HepG2 (cell line): ENCODE data around the gene KDM7A. TPM values are rescaled to one million over a fixed set of nuclear protein-coding genes. Genes with fewer than 3 reads are reported as not detected.
A peak's percentile ranks its signal among the peaks of the same experiment; 100 is the strongest.

ENCODE experiments used
- ATAC-seq: fragments of 200-7000 bp; cut with Tn5 transposase; 3 replicates; pipeline ENCODE4 v1.9.1; 2020; ENCODE audit warnings: mild to moderate bottlenecking, moderate library complexity
- BruUV-seq: library from RNA; stranded (reverse); fragments of 400-500 nt; replicated peaks from 2 replicates; lab custom pipeline; 2021; lab: Mats Ljungman, UMichigan
- CTCF ChIA-PET: fragments of 300-600 bp; formaldehyde crosslinking; extraction: SDS; loops from one replicate; lab custom pipeline; 2021; ENCODE audit warnings: low total read pairs, inconsistent platforms, low intra/inter-chr PET ratio; lab: Yijun Ruan, JAX
- POLR2A ChIA-PET: fragments of 350-600 bp; sonication (Branson Sonifier 250); formaldehyde crosslinking; loops from one replicate; lab custom pipeline; 2020; ENCODE audit warnings: antibody characterized with exemption, inconsistent platforms; lab: Yijun Ruan, JAX
- DNase-seq: peaks from one replicate; pipeline ENCODE4 v3.0.0-alpha.2; 2015; ENCODE audit warnings: low spot score
- FAIRE-seq: peaks from 3 replicates; lab custom pipeline; 2011; peaks lifted over from hg19 to GRCh38; lab: Jason Lieb, UNC
- H2AFZ ChIP-seq: one replicate; pipeline ENCODE4 v1.6.1; 2011; ENCODE audit warnings: low read length, inconsistent platforms
- H3K27ac ChIP-seq: fragments of 300-600 bp; 3 replicates; pipeline ENCODE4 v1.8.0; 2011; ENCODE audit warnings: mixed run types, mild to moderate bottlenecking, mixed read lengths, low read length, inconsistent platforms; ENCODE audit not compliant: insufficient read depth; ENCODE audit errors: extremely low read length
- H3K27me3 ChIP-seq, 2 experiments: fragments of 200-600 bp in 1 of 2; 2 replicates in 1 of 2; 3 replicates in 1 of 2; pipeline versions ENCODE4 v1.6.0 to v1.8.0; 2011; ENCODE audit warnings: low read length in 2 of 2, mild to moderate bottlenecking in 2 of 2, moderate library complexity in 2 of 2, inconsistent platforms in 1 of 2; ENCODE audit not compliant: insufficient read depth in 2 of 2, control insufficient read depth in 1 of 2
- H3K36me3 ChIP-seq, 2 experiments: fragments of 200-600 bp in 1 of 2; replicated peaks in 1 of 2; 2 replicates in 1 of 2; 3 replicates in 1 of 2; pipeline versions ENCODE4 v1.5.1 to v1.8.0; 2011; ENCODE audit warnings: low read length in 2 of 2, inconsistent platforms in 1 of 2; ENCODE audit not compliant: insufficient read depth in 2 of 2, control insufficient read depth in 1 of 2
- H3K4me1 ChIP-seq: 2 replicates; pipeline ENCODE4 v1.5.1; 2012; ENCODE audit warnings: low read length, inconsistent platforms; ENCODE audit not compliant: insufficient read depth
- H3K4me2 ChIP-seq: 2 replicates; pipeline ENCODE4 v1.6.0; 2011; ENCODE audit warnings: low read depth, low read length, inconsistent platforms
- H3K4me3 ChIP-seq, 3 experiments: fragments of 200-600 bp in 1 of 3; sonication (generic), shearing (Covaris generic) in 1 of 3; replicated peaks in 1 of 3; 2 replicates each; pipeline ENCODE4 v1.5.1; 2011 to 2016; ENCODE audit warnings: low read length in 3 of 3, inconsistent platforms in 2 of 3, low read depth in 2 of 3, mild to moderate bottlenecking in 2 of 3, control low read depth in 1 of 3, mixed read lengths in 1 of 3; ENCODE audit not compliant: insufficient read depth in 1 of 3
- H3K79me2 ChIP-seq: one replicate; pipeline ENCODE4 v1.6.1; 2011; ENCODE audit warnings: low read length, inconsistent platforms; ENCODE audit not compliant: insufficient read depth
- H3K9ac ChIP-seq: 2 replicates; pipeline ENCODE4 v1.6.0; 2011; ENCODE audit warnings: mild to moderate bottlenecking, low read depth, low read length, inconsistent platforms; ENCODE audit not compliant: insufficient read depth
- H3K9me3 ChIP-seq: 2 replicates; pipeline ENCODE4 v1.5.1; 2012; ENCODE audit warnings: mild to moderate bottlenecking, low read length
- H4K20me1 ChIP-seq: 2 replicates; pipeline ENCODE4 v1.6.0; 2011; ENCODE audit warnings: inconsistent platforms, mild to moderate bottlenecking, low read length, moderate library complexity; ENCODE audit not compliant: insufficient read depth
- CBX2 ChIP-seq, 2 experiments: fragments of 200-600 bp in 1 of 2; sonication (generic); formaldehyde crosslinking in 1 of 2; IDR thresholded peaks; 2 replicates each; pipeline versions ENCODE4 v1.7.0 to v1.8.1; 2018 to 2022; ENCODE audit warnings: low read depth in 2 of 2, low read length in 1 of 2, mild to moderate bottlenecking in 1 of 2, missing genetic modification reagents in 1 of 2
- GFI1 ChIP-seq: sonication (generic); formaldehyde crosslinking; IDR thresholded peaks from 2 replicates; pipeline ENCODE4 v1.5.0; 2020; ENCODE audit warnings: missing genetic modification reagents, mild to moderate bottlenecking, borderline replicate concordance
- KMT2B ChIP-seq: IDR thresholded peaks from 2 replicates; pipeline ENCODE4 v1.6.1; 2016; ENCODE audit warnings: missing genetic modification reagents, missing compliant biosample characterization
- NFYC ChIP-seq: IDR thresholded peaks from 2 replicates; pipeline ENCODE4 v1.6.1; 2016; ENCODE audit warnings: missing genetic modification reagents, missing compliant biosample characterization
- PHF20 ChIP-seq: sonication (generic); formaldehyde crosslinking; IDR thresholded peaks from 2 replicates; pipeline ENCODE4 v1.5.0; 2020; ENCODE audit warnings: mild to moderate bottlenecking, missing genetic modification reagents
- POGZ ChIP-seq: sonication (generic); formaldehyde crosslinking; IDR thresholded peaks from 2 replicates; pipeline ENCODE4 v1.4.0; 2020; ENCODE audit warnings: mild to moderate bottlenecking, missing genetic modification reagents
- XRCC5 ChIP-seq: fragments of 200-400 bp; formaldehyde crosslinking; optimal IDR thresholded peaks from 2 replicates; pipeline ENCODE3; 2017; ENCODE audit warnings: mild to moderate bottlenecking, low read length
- ZC3H13 ChIP-seq: sonication (generic); formaldehyde crosslinking; IDR thresholded peaks from 2 replicates; pipeline ENCODE4 v1.8.1; 2023; ENCODE audit warnings: mild to moderate bottlenecking, missing genetic modification reagents, moderate library complexity
- ZNF235 ChIP-seq: sonication (generic); formaldehyde crosslinking; IDR thresholded peaks from 2 replicates; pipeline ENCODE4 v1.8.1; 2023; ENCODE audit warnings: mild to moderate bottlenecking, missing genetic modification reagents, borderline replicate concordance
- ZNF441 ChIP-seq: sonication (generic); formaldehyde crosslinking; IDR thresholded peaks from 2 replicates; pipeline ENCODE4 v1.7.0; 2021; ENCODE audit warnings: missing genetic modification reagents, borderline replicate concordance
- ZNF749 ChIP-seq: sonication (generic); formaldehyde crosslinking; IDR thresholded peaks from 2 replicates; pipeline ENCODE4 v1.8.0; 2022; ENCODE audit warnings: mild to moderate bottlenecking, missing genetic modification reagents, moderate library complexity, borderline replicate concordance
- WGBS: methylation state at CpG from one replicate; pipeline ENCODE4 v1.1.6; 2017; ENCODE audit warnings: low lambda C conversion rate; 5-methylcytosine and 5-hydroxymethylcytosine counted together
- in situ Hi-C: cut with HindIII; loops from 2 replicates; pipeline ENCODE4 v1.10.0; 2017; ENCODE audit warnings: low pct_unique_long_range_greater_than_20kb; ENCODE audit not compliant: extremely low pct_ligation_motif_present
- intact Hi-C: fragments of 100-400 bp; cut with micrococcal nuclease; formaldehyde crosslinking; loops from one replicate; pipeline ENCODE4 v1.10.0; 2022; ENCODE audit not compliant: unreplicated experiment
- polyA plus RNA-seq, 8 experiments: library from polyadenylated mRNA; depleted of rRNA in 3 of 8; stranded (reverse) in 7 of 8; unstranded in 1 of 8; fragments of >200 nt; fragmentation: Illumina TruSeq in 4 of 8; extraction: Trizol in 4 of 8; gene quantifications; 2 replicates each; pipeline versions ENCODE4 v1.2.1 to v1.2.3, GENCODE V29; 2011 to 2016; ENCODE audit warnings: low read depth in 4 of 8, missing spikeins in 1 of 8, mixed read lengths in 1 of 8; ENCODE audit not compliant: insufficient read depth in 1 of 8
- total RNA-seq, 5 experiments: library from RNA; depleted of rRNA; stranded (reverse); fragments of >200 nt; fragmentation: Illumina TruSeq; extraction: Trizol; gene quantifications; 2 replicates each; pipeline ENCODE4 v1.2.3, GENCODE V29; 2016; ENCODE audit warnings: low read depth in 1 of 5
- TF ChIP-seq, protein P1 (sequence below): sonication (generic); formaldehyde crosslinking; IDR thresholded peaks from 2 replicates; pipeline ENCODE4 v1.5.1; 2020; ENCODE audit warnings: mild to moderate bottlenecking, moderate library complexity, missing genetic modification reagents
- TF ChIP-seq, protein P2 (sequence below): IDR thresholded peaks from 2 replicates; pipeline ENCODE4 v1.6.1; 2018; ENCODE audit warnings: missing genetic modification reagents
- TF ChIP-seq, protein P3 (sequence below), 2 experiments: sonication (generic) in 1 of 2; formaldehyde crosslinking in 1 of 2; IDR thresholded peaks; 2 replicates each; pipeline versions ENCODE4 v1.4.0 to v1.6.1; 2016 to 2020; ENCODE audit warnings: borderline replicate concordance in 1 of 2, low read depth in 1 of 2, mild to moderate bottlenecking in 1 of 2, missing genetic modification reagents in 1 of 2

KDM7A gene
- total and polyA plus RNA-seq, 2 of the 13 experiments (the other 11 are each of a cell fraction or from before 2014, with no cell fraction given): 10.8 to 16.8 TPM

DNA sequence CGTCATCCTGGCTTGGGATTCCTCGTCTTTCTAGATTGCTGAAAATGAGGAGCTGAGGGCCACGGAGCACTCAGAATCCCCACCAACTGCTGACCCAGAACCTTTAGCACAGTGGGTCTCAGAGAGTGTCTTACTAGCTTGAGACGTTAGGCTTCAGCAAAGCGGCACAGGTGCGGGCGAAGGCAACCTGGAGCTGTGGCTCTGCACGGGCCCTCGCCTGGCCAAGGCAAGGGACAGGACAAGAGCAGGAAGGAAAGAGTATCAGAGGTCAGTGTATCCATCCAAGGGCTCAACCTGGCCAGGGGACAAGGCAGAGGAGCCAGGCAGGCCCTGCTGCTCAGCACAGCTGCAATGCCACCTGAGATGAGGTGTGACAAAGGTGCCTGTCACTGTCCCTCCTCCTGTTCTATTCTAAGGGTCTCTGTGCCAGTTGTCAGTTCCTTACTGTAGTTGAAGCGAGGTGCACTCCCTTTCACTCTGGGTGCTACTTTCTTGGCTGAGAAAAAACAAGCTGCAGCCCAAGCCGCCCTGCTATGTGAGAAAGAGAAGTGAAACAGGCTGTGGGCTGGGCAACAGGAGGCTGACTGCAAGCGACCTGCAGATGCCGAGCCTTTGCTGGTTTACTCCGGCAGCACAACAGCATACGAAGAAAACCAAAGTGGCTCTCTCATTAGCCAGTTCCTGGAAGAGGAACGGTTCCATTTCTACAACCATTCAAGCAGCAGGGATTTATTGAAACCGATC is 33.3 kb upstream of the KDM7A start:
- peak; percentile 37; the same call in 2 of the 3 replicates for ATAC-seq
- no peak for FAIRE-seq
- POLR2A ChIA-PET: no interaction called here

More for the DNA sequence above, 33.3 kb upstream of the KDM7A start:
- peaks cover 72% of the 10 kb centered on the region for H3K4me1 ChIP-seq
- no peak for DNase-seq
- 70% methylated on average over 12 of the region's 17 CpGs for WGBS
- TF ChIP-seq POGZ (no peak), CBX2 (IDR thresholded peaks at IDR 0.05; ENCODE audit: low read depth, low read length) (no peak), CBX2 (CRISPR knock-in tag; IDR thresholded peaks at IDR 0.05; ENCODE audit: low read depth) (no peak), NFYC (CRISPR knock-in tag) (no peak), KMT2B (CRISPR knock-in tag) (no peak), PHF20 (CRISPR knock-in tag) (no peak), ZNF235 (CRISPR knock-in tag) (no peak), XRCC5 (no peak), ZNF441 (no peak), ZNF749 (CRISPR knock-in tag) (no peak), ZC3H13 (no peak), GFI1 (CRISPR knock-in tag) (no peak)
- TF ChIP-seq, protein P1, sequence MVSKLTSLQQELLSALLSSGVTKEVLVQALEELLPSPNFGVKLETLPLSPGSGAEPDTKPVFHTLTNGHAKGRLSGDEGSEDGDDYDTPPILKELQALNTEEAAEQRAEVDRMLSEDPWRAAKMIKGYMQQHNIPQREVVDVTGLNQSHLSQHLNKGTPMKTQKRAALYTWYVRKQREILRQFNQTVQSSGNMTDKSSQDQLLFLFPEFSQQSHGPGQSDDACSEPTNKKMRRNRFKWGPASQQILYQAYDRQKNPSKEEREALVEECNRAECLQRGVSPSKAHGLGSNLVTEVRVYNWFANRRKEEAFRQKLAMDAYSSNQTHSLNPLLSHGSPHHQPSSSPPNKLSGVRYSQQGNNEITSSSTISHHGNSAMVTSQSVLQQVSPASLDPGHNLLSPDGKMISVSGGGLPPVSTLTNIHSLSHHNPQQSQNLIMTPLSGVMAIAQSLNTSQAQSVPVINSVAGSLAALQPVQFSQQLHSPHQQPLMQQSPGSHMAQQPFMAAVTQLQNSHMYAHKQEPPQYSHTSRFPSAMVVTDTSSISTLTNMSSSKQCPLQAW (CRISPR knock-in tag): no peak
- TF ChIP-seq, protein P2, sequence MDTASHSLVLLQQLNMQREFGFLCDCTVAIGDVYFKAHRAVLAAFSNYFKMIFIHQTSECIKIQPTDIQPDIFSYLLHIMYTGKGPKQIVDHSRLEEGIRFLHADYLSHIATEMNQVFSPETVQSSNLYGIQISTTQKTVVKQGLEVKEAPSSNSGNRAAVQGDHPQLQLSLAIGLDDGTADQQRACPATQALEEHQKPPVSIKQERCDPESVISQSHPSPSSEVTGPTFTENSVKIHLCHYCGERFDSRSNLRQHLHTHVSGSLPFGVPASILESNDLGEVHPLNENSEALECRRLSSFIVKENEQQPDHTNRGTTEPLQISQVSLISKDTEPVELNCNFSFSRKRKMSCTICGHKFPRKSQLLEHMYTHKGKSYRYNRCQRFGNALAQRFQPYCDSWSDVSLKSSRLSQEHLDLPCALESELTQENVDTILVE (CRISPR knock-in tag): no peak
- TF ChIP-seq, protein P3, sequence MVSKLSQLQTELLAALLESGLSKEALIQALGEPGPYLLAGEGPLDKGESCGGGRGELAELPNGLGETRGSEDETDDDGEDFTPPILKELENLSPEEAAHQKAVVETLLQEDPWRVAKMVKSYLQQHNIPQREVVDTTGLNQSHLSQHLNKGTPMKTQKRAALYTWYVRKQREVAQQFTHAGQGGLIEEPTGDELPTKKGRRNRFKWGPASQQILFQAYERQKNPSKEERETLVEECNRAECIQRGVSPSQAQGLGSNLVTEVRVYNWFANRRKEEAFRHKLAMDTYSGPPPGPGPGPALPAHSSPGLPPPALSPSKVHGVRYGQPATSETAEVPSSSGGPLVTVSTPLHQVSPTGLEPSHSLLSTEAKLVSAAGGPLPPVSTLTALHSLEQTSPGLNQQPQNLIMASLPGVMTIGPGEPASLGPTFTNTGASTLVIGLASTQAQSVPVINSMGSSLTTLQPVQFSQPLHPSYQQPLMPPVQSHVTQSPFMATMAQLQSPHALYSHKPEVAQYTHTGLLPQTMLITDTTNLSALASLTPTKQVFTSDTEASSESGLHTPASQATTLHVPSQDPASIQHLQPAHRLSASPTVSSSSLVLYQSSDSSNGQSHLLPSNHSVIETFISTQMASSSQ (IDR thresholded peaks at IDR 0.05; ENCODE audit: low read depth): no peak
- TF ChIP-seq, protein P3 (CRISPR knock-in tag; IDR thresholded peaks at IDR 0.05; ENCODE audit: borderline replicate concordance): no peak
- H4K20me1 ChIP-seq: no peaks in the 10 kb centered on the region
- peak overlapping the region; percentile 34; the same call in 1 of the 2 replicates for H3K4me2 ChIP-seq
- no peaks in the 10 kb centered on the region for H3K9me3 ChIP-seq
- intact Hi-C loops: loop anchor here (10.0 kb wide), 1 partner anchor 1775 kb away; no protein-coding TSS in a partner anchor
- H3K9ac ChIP-seq: 0 out of 2 replicates have a peak overlapping the region, but pooled peaks have one; percentile 1
- no peak overlapping the region for H3K27ac ChIP-seq
- peaks cover 0 to 18% of the 10 kb centered on the region in 2 experiments; a peak in 4 of 5 replicates for H3K27me3 ChIP-seq
- no TSS peak for BruUV-seq
- no peaks in the 10 kb centered on the region for H3K36me3 ChIP-seq
- no peaks in the 10 kb centered on the region for H3K79me2 ChIP-seq
- no peak overlapping the region for H2AFZ ChIP-seq
- CTCF ChIA-PET: no interaction called here
- no peak overlapping the region; a peak in 1 of 6 replicates for H3K4me3 ChIP-seq
- in situ Hi-C loops: no loop called here
